GM18505 (cell line): ENCODE data around the gene SPAG16.

ENCODE experiments used
- ATAC-seq: cut with Tn5 transposase; IDR thresholded peaks from one replicate; pipeline ENCODE4 v1.9.1; 2021; ENCODE audit not compliant: unreplicated experiment
- POLR2A ChIP-seq: IDR thresholded peaks from 4 replicates; pipeline ENCODE4 v1.6.1; 2011; ENCODE audit warnings: borderline replicate concordance; ENCODE audit not compliant: insufficient read depth, insufficient read length; ENCODE audit errors: extremely low read depth

SPAG16 gene

DNA sequence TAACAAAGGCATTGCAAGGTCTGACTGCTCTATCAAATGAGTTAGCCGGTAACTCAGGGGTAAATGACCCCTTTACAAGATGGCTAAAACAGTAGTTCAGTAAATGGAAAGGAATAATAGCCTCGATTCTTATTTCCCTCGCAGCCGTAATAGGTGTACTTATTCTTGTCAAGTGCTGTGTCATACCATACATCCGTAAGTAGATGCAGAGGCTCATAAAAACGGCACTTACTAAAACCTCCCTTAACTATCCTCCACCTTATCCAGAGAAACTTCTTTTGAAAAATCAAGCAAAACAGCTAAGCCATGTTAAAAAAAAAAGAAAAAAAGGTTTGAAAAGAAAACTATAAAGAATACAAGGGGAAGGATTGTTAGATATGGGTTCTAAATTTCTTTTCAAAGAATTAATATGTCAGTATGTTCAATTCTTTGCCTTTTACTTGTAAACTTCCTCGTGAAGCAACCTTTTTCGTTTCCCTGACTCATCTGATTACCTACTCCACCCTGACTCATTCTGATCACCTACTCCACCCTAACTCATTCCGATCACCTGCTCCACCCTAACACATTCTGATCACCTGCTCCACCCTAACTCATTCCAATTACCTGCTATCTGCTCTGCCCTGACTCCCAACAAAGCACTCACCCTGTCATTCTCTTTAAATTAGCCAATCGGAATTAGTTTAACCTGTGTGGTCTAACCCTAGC, 127.5 kb downstream of the SPAG16 start:
- no peak for ATAC-seq
- no peak for TF ChIP-seq POLR2A

DNA sequence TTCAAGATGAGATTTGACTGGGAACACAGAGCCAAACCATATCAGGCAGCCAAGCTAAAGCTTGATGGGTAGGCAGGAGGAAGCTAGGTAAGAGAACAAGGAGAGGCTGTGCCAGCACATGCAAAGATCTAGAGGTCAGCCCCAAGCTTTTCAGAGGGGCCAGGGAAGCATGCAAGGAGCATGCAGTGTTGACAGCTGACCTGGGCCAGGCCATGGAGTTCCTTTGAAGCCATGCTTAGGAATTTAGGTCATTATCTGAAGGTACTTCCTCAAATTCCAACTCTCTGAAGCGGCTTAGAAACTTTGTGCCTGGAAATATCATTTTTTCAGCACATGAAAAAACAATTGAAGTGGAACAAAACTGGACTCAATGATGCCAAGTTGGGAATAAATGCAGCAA, 130.8 kb downstream of the SPAG16 start:
- ATAC-seq, result no peak
- TF ChIP-seq POLR2A, result no peak

DNA sequence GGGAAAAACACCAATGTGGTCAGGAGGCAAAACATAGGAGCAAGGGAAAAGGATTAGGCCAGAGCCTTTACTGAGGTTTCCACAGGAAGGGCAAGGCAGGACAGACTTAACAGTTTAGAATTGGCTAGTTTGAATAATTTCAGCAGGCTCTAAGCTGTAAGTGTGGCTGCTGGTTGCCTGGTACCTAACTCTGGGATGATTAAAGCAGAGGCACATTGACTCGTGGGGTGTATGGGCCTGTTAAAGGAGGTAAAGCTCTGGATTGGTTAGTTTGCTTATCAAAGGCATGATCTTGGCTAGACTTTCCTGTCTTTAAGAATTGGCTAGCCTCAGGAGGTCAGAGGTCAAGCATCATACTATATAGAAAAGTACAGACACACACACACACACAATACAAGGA, 132.6 kb downstream of the SPAG16 start:
- no peak for TF ChIP-seq POLR2A
- ATAC-seq, result no peak

DNA sequence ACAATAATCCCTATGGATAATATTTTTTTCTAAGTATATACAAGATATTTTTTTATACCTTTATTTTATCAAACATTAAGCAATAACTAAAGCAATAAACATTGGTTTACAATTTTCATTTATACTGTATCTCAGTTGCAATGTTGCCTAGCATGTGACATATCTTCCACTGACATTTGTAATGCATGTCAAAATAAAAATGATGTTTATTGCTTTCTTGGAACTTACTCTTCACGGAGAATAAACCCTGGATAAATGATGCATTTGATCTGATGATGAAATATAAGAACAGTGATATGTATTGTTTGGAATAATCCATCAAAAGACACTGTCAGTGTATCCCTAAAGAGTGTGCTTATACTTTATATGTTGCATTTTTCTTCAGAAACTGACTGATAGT, 135.7 kb downstream of the SPAG16 start:
- no peak for TF ChIP-seq POLR2A
- no peak for ATAC-seq

DNA sequence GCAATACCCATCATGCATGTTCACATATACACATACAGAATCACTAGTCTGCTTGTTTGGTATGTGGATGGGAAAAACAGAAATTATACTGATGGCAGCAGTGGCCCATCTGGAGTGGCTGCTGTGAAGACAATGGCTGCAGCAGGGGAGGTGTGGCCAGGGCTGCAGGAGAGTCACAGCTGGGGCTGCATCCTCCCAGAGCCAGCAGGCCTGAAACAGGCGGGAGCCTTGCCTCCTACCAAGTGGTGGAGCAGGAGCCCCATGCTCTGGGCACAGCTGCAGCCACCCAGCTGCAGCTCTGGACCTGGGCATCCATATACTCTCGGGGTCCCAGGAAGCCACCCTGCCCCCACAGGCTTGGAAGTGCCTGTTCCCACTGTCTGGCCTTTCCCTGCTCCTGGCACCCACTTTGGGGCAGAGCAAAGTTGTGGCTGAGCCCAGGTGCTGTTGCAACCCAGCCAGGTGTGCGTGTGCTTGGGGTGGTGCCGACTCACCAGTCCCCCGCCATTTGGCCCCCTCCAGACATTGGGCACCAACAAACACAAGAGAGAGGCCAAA, 136.6 kb downstream of the SPAG16 start:
- TF ChIP-seq POLR2A, result no peak
- ATAC-seq, result no peak

DNA sequence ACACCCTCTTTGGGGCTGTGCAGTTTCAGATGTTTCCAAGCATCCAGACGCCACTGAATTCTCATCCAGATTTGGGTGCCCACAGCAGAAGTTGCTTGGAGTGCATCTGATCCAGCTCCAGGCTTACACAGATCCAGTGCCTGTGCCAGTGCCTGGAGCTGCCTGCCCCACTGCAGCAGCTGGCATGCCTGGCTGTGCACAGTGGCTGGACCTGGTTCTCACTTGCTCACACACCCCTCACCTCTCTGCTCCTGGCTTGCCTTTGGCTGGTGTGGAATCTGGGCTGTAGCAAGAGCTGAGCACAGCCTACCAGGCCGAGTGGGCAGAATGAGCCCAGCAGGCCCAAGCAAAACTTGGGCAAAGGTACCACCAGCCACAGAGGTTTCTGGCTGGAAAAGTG, 137.9 kb downstream of the SPAG16 start:
- no peak for ATAC-seq
- no peak for TF ChIP-seq POLR2A

DNA sequence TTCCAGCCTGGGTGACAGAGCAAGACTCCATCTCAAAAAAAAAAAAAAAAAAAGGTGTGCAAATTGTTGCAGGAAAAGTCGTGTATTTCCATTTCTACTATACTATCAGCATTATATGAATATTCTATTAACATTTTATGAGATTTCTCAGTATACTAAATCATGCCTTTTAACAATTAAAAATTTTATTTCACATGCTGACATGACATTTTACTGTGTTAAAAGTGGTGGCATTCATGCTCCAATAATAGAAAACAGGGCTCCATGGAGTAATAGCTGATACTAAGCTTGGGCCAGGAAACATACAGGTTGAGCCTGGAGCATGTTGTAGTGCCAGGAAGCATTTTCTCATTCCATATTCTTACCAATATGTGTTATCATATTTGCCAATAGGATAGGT, 141.4 kb downstream of the SPAG16 start:
- ATAC-seq, result no peak
- TF ChIP-seq POLR2A, result no peak

DNA sequence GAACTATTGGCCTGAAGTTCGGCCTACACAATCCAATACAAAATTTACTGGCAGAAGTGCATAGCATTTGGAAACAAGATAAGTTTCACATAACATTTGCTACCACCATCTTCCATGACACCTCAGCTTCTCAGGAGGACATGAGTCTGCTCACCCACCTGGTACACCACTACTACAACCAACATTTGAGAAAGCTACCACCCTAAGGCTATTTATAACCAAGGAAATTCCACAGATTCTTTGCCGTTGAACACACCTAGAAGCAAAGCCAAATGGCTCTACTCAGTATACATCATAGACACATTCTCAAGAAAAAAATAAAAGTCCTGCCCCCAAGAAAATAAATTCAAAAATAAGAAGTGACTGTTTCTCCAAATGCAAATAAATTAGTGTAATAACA, 145.3 kb downstream of the SPAG16 start:
- no peak for ATAC-seq
- no peak for TF ChIP-seq POLR2A

DNA sequence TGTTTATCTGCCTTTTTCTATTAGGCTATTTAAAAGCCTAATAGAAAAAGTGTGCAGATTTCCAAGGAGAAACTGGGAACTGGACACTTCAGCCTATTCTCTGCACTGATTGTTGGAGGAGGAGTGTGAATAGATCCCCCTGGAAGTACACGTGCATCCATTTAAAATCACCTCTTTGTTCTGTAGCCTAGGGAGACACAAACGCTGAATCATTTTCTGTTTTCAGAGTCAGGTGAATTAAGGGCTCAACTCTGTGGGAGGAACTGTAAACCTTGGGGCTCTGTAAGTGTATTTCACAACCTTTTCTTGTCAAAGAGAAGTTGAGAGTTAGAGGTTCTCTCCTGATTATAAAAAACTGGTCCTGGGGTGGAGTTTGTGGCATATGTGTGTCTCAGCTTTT, 159.7 kb downstream of the SPAG16 start:
- ATAC-seq, result no peak
- no peak for TF ChIP-seq POLR2A

DNA sequence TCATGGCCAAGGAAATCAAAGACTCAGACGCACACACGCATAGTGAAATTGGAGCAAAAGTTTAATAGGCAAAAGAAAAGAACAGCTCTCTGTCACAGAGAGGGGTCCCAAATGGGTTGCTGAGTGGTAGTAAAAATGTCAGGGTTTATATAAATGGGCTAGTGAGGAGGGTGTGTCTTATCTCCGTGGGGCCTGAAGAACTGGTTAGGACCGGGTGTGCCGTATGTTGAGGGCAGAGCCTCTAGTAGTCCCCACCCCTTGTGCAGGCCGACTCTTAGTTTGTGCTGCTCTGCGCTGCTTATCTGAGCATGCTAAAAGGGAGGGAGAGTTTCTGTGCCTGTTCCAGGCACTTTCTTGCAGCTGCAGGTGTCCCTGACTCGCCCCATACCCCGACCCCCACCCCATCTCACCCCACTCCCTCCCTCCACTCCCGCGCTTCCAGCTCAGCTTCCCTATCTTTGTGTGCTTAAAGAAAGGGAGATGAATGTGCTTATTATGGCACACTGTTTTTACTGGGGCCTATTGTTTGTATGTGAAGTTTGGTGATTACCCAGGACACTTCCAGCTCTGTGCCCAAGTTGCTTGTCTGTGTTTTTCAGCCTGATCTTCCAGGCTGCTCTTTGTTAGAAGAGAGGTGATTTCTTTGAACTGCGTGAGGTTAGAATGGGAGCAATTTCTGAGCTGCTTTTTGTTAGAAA, 167.4 kb downstream of the SPAG16 start:
- no peak for ATAC-seq

DNA sequence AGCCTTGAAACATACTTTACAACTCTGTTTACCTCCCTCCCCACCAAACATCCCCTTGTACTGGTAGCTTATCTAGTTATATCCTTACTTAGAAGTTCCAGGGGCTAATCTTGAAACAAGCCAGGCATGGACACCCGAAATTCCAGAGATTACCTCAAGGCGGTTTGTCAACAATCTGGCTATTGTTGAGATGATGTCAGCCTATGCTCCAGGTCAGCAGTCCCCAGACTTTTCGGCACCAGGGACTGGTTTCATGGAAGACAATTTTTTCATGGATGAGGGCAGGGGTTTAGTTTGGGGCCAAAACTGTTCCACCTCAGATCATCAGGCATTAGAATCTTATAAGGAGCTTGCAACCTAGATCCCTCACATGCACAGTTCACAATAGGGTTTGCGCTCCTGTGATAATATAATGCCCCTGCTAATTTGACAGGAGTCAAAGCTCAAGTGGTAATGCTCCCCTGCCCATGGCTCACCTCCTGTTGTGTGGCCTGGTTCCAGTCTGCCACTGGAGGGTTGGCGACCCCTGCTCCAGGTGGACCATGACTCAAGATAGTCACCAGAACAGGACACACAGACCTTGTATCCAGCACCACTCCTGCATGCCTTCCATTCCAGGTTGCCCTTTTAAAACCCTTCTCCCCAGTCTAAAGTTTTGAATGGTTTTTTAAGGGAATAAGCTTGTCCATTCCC, 171.2 kb downstream of the SPAG16 start:
- no peak for ATAC-seq
- no peak for TF ChIP-seq POLR2A

More for the DNA sequence above, 167.4 kb downstream of the SPAG16 start:
- TF ChIP-seq POLR2A, result no peak

DNA sequence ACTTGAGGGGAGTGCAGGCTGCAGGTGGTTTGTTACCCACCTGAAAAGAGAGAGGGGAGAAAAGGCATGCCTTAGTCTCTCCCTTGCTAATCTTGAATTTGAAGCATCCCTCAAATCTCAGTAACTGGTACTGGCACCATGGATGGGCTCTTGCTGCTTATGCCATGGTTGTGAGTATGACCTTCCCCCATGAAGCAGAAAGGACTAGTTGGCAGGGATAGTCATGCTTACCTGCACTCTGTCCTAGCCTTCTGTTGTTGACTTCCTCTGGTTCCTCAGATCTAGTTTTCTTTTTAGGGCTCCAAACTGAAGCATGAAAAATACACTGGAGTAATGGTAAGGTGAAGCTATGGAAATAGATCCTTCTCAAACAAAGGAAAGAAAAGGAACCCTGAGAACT, 191.2 kb downstream of the SPAG16 start:
- ATAC-seq, result no peak
- TF ChIP-seq POLR2A, result no peak

DNA sequence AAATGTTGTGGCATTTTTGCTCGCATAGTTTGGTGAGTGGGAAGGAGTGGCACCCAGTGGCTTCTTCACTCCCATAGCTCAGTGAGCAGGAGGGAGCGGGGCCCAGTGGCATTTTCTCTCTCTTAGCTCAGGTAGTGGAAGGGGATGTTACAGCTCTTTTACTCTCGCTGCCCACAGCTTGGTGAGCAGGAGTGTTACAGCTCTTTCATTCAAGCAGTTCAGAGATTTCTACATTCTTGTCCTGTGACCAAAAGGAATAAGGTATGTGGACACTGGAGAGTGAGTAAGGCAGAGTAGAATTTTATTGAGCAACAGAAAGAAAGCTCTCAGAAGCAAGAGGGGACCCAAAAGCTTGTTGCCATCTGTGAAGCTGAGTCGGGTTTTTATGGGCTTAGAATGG, 192.4 kb downstream of the SPAG16 start:
- no peak for TF ChIP-seq POLR2A
- no peak for ATAC-seq
